ENCODE results near the gene SPA17.

SPA17 gene

GRCh38 chr11:124718801-124719200 lies 45.1 kb downstream of the SPA17 start:
- Histone ChIP-seq H2BK120ac (ENCODE audit: low read depth, low read length) (no peak overlapping the region), H3K4me2 (ENCODE audit: low read length) (no peak overlapping the region), H3K9ac (ENCODE audit: low read length) (no peak overlapping the region), H4K5ac (ENCODE audit: low read length) (no peak overlapping the region), H2BK5ac (ENCODE audit: low read length) (no peak overlapping the region), H3K27ac (ENCODE audit: low read depth, low read length) (no peak overlapping the region), H3K79me1 (ENCODE audit: low read length) (no peaks in the 10 kb centered on the region), H4K8ac (ENCODE audit: low read depth, low read length) (no peak overlapping the region), H3K56ac (ENCODE audit: low read length) (peak overlapping the region; percentile 46), H3K27me3 (ENCODE audit: insufficient read depth, low read length, poor library complexity) (peaks cover 55% of the 10 kb centered on the region), H3K36me3 (ENCODE audit: control insufficient read depth, insufficient read depth, low read length) (no peaks in the 10 kb centered on the region), H3K4ac (ENCODE audit: low read depth, low read length) (no peak overlapping the region), H2BK15ac (replicated peaks; ENCODE audit: low read depth) (no peak overlapping the region), H3K23ac (ENCODE audit: low read length) (peak overlapping the region; percentile 57), H3K4me1 (ENCODE audit: control insufficient read depth, low read depth, low read length) (peaks cover 9% of the 10 kb centered on the region), H3K79me2 (ENCODE audit: control insufficient read depth, insufficient read depth, low read length) (no peaks in the 10 kb centered on the region), H2AK5ac (ENCODE audit: low read length) (no peak overlapping the region), H3K4me3 (ENCODE audit: low read length) (no peak overlapping the region), H3K18ac (ENCODE audit: low read length) (no peak overlapping the region)
- no peak for DNase-seq
- no CpG with 5 or more reads among the region's 14 CpGs for WGBS (ENCODE audit: extremely low coverage, insufficient coverage, low lambda C conversion rate)

GRCh38 chr11:124719534-124719933 lies 45.8 kb downstream of the SPA17 start:
- H3K23ac ChIP-seq (ENCODE audit: low read length) = no peak overlapping the region
- DNase-seq = no peak
- H2AK5ac ChIP-seq (ENCODE audit: low read length) = no peak overlapping the region
- H3K79me2 ChIP-seq (ENCODE audit: control insufficient read depth, insufficient read depth, low read length) = no peaks in the 10 kb centered on the region
- H3K4me2 ChIP-seq (ENCODE audit: low read length) = no peak overlapping the region
- no peak overlapping the region for H2BK120ac ChIP-seq (ENCODE audit: low read depth, low read length)
- H3K4me1 ChIP-seq (ENCODE audit: control insufficient read depth, low read depth, low read length) = peaks cover 9% of the 10 kb centered on the region
- peaks cover 55% of the 10 kb centered on the region for H3K27me3 ChIP-seq (ENCODE audit: insufficient read depth, low read length, poor library complexity)
- no peak overlapping the region for H4K5ac ChIP-seq (ENCODE audit: low read length)
- H3K9ac ChIP-seq (ENCODE audit: low read length) = no peak overlapping the region
- H3K27ac ChIP-seq (ENCODE audit: low read depth, low read length) = no peak overlapping the region
- H3K18ac ChIP-seq (ENCODE audit: low read length) = no peak overlapping the region
- H2BK15ac ChIP-seq (replicated peaks; ENCODE audit: low read depth) = no peak overlapping the region
- H4K8ac ChIP-seq (ENCODE audit: low read depth, low read length) = no peak overlapping the region
- H3K4me3 ChIP-seq (ENCODE audit: low read length) = no peak overlapping the region
- no peak overlapping the region for H2BK5ac ChIP-seq (ENCODE audit: low read length)
- no CpG with 5 or more reads among the region's 2 CpGs for WGBS (ENCODE audit: extremely low coverage, insufficient coverage, low lambda C conversion rate)
- H3K36me3 ChIP-seq (ENCODE audit: control insufficient read depth, insufficient read depth, low read length) = no peaks in the 10 kb centered on the region
- no peak overlapping the region for H3K4ac ChIP-seq (ENCODE audit: low read depth, low read length)
- H3K56ac ChIP-seq (ENCODE audit: low read length) = no peak overlapping the region
- H3K79me1 ChIP-seq (ENCODE audit: low read length) = no peaks in the 10 kb centered on the region

- Histone ChIP-seq H3K4me2 (ENCODE audit: low read length) (no peak overlapping the region), H2BK15ac (replicated peaks; ENCODE audit: low read depth) (no peak overlapping the region), H4K8ac (ENCODE audit: low read depth, low read length) (no peak overlapping the region), H3K18ac (ENCODE audit: low read length) (no peak overlapping the region), H3K27ac (ENCODE audit: low read depth, low read length) (no peak overlapping the region), H3K4me3 (ENCODE audit: low read length) (no peak overlapping the region), H3K56ac (ENCODE audit: low read length) (no peak overlapping the region), H4K5ac (ENCODE audit: low read length) (no peak overlapping the region), H3K36me3 (ENCODE audit: control insufficient read depth, insufficient read depth, low read length) (no peaks in the 10 kb centered on the region), H3K79me1 (ENCODE audit: low read length) (no peaks in the 10 kb centered on the region), H2BK5ac (ENCODE audit: low read length) (no peak overlapping the region), H3K4me1 (ENCODE audit: control insufficient read depth, low read depth, low read length) (peaks cover 20% of the 10 kb centered on the region), H3K9ac (ENCODE audit: low read length) (no peak overlapping the region), H3K27me3 (ENCODE audit: insufficient read depth, low read length, poor library complexity) (peaks cover 48% of the 10 kb centered on the region), H2AK5ac (ENCODE audit: low read length) (no peak overlapping the region), H3K23ac (ENCODE audit: low read length) (no peak overlapping the region), H3K79me2 (ENCODE audit: control insufficient read depth, insufficient read depth, low read length) (no peaks in the 10 kb centered on the region), H3K4ac (ENCODE audit: low read depth, low read length) (no peak overlapping the region), H2BK120ac (ENCODE audit: low read depth, low read length) (no peak overlapping the region)
- no CpG with 5 or more reads among the region's 6 CpGs for WGBS (ENCODE audit: extremely low coverage, insufficient coverage, low lambda C conversion rate)
- DNase-seq = no peak
Observed at GRCh38 chr11:124722176-124722575, 48.5 kb downstream of the SPA17 start.

GRCh38 chr11:124724979-124725718 lies 51.4 kb downstream of the SPA17 start:
- Histone ChIP-seq H3K4me3 (ENCODE audit: low read length) (no peak overlapping the region), H3K4ac (ENCODE audit: low read depth, low read length) (no peak overlapping the region), H3K27me3 (ENCODE audit: insufficient read depth, low read length, poor library complexity) (peaks cover 24% of the 10 kb centered on the region), H3K79me1 (ENCODE audit: low read length) (no peaks in the 10 kb centered on the region), H3K79me2 (ENCODE audit: control insufficient read depth, insufficient read depth, low read length) (no peaks in the 10 kb centered on the region), H3K23ac (ENCODE audit: low read length) (no peak overlapping the region), H3K9ac (ENCODE audit: low read length) (no peak overlapping the region), H3K27ac (ENCODE audit: low read depth, low read length) (no peak overlapping the region), H2BK5ac (ENCODE audit: low read length) (no peak overlapping the region), H2BK15ac (replicated peaks; ENCODE audit: low read depth) (no peak overlapping the region), H3K4me1 (ENCODE audit: control insufficient read depth, low read depth, low read length) (peaks cover 13% of the 10 kb centered on the region), H2AK5ac (ENCODE audit: low read length) (no peak overlapping the region), H3K18ac (ENCODE audit: low read length) (no peak overlapping the region), H3K36me3 (ENCODE audit: control insufficient read depth, insufficient read depth, low read length) (no peaks in the 10 kb centered on the region), H2BK120ac (ENCODE audit: low read depth, low read length) (no peak overlapping the region), H4K8ac (ENCODE audit: low read depth, low read length) (no peak overlapping the region), H3K4me2 (ENCODE audit: low read length) (no peak overlapping the region), H3K56ac (ENCODE audit: low read length) (no peak overlapping the region), H4K5ac (ENCODE audit: low read length) (no peak overlapping the region)
- no CpG with 5 or more reads among the region's 14 CpGs for WGBS (ENCODE audit: extremely low coverage, insufficient coverage, low lambda C conversion rate)
- no peak for DNase-seq

GRCh38 chr11:124725719-124726105 lies 52.0 kb downstream of the SPA17 start:
- Histone ChIP-seq H3K18ac (ENCODE audit: low read length) (no peak overlapping the region), H3K23ac (ENCODE audit: low read length) (no peak overlapping the region), H3K56ac (ENCODE audit: low read length) (no peak overlapping the region), H3K4ac (ENCODE audit: low read depth, low read length) (no peak overlapping the region), H3K79me1 (ENCODE audit: low read length) (no peaks in the 10 kb centered on the region), H2BK120ac (ENCODE audit: low read depth, low read length) (no peak overlapping the region), H4K5ac (ENCODE audit: low read length) (no peak overlapping the region), H3K27me3 (ENCODE audit: insufficient read depth, low read length, poor library complexity) (peaks cover 21% of the 10 kb centered on the region), H3K27ac (ENCODE audit: low read depth, low read length) (no peak overlapping the region), H3K79me2 (ENCODE audit: control insufficient read depth, insufficient read depth, low read length) (no peaks in the 10 kb centered on the region), H2BK15ac (replicated peaks; ENCODE audit: low read depth) (no peak overlapping the region), H3K4me2 (ENCODE audit: low read length) (no peak overlapping the region), H3K36me3 (ENCODE audit: control insufficient read depth, insufficient read depth, low read length) (no peaks in the 10 kb centered on the region), H4K8ac (ENCODE audit: low read depth, low read length) (no peak overlapping the region), H3K4me1 (ENCODE audit: control insufficient read depth, low read depth, low read length) (peaks cover 13% of the 10 kb centered on the region), H3K4me3 (ENCODE audit: low read length) (no peak overlapping the region), H2AK5ac (ENCODE audit: low read length) (no peak overlapping the region), H2BK5ac (ENCODE audit: low read length) (no peak overlapping the region), H3K9ac (ENCODE audit: low read length) (no peak overlapping the region)
- DNase-seq = no peak
- WGBS (ENCODE audit: extremely low coverage, insufficient coverage, low lambda C conversion rate) = no CpG with 5 or more reads among the region's 6 CpGs

- Histone ChIP-seq H4K5ac (ENCODE audit: low read length) (no peak overlapping the region), H2BK15ac (replicated peaks; ENCODE audit: low read depth) (no peak overlapping the region), H3K27ac (ENCODE audit: low read depth, low read length) (no peak overlapping the region), H2AK5ac (ENCODE audit: low read length) (no peak overlapping the region), H2BK120ac (ENCODE audit: low read depth, low read length) (no peak overlapping the region), H3K18ac (ENCODE audit: low read length) (no peak overlapping the region), H3K23ac (ENCODE audit: low read length) (no peak overlapping the region), H2BK5ac (ENCODE audit: low read length) (no peak overlapping the region), H3K27me3 (ENCODE audit: insufficient read depth, low read length, poor library complexity) (peaks cover 5% of the 10 kb centered on the region), H3K4me2 (ENCODE audit: low read length) (no peak overlapping the region), H3K9ac (ENCODE audit: low read length) (no peak overlapping the region), H3K4me3 (ENCODE audit: low read length) (no peak overlapping the region), H3K56ac (ENCODE audit: low read length) (no peak overlapping the region), H3K4ac (ENCODE audit: low read depth, low read length) (no peak overlapping the region), H3K36me3 (ENCODE audit: control insufficient read depth, insufficient read depth, low read length) (no peaks in the 10 kb centered on the region), H3K79me1 (ENCODE audit: low read length) (no peaks in the 10 kb centered on the region), H3K4me1 (ENCODE audit: control insufficient read depth, low read depth, low read length) (peaks cover 11% of the 10 kb centered on the region), H4K8ac (ENCODE audit: low read depth, low read length) (no peak overlapping the region), H3K79me2 (ENCODE audit: control insufficient read depth, insufficient read depth, low read length) (no peaks in the 10 kb centered on the region)
- no CpG with 5 or more reads among the region's 4 CpGs for WGBS (ENCODE audit: extremely low coverage, insufficient coverage, low lambda C conversion rate)
- no peak for DNase-seq
Observed at GRCh38 chr11:124727474-124727873, 53.8 kb downstream of the SPA17 start.

All from mesendoderm (in vitro differentiated cells).